ENCODE results near the gene ACIN1. TPM values are rescaled to one million over a fixed set of nuclear protein-coding genes. Genes with fewer than 3 reads are reported as not detected.
A peak's percentile ranks its signal among the peaks of the same experiment; 100 is the strongest.

Gene ACIN1
- total and polyA plus RNA-seq, 2 of the 13 experiments (the other 11 are each of a cell fraction or from before 2014, with no cell fraction given): 165 to 183 TPM

DNA sequence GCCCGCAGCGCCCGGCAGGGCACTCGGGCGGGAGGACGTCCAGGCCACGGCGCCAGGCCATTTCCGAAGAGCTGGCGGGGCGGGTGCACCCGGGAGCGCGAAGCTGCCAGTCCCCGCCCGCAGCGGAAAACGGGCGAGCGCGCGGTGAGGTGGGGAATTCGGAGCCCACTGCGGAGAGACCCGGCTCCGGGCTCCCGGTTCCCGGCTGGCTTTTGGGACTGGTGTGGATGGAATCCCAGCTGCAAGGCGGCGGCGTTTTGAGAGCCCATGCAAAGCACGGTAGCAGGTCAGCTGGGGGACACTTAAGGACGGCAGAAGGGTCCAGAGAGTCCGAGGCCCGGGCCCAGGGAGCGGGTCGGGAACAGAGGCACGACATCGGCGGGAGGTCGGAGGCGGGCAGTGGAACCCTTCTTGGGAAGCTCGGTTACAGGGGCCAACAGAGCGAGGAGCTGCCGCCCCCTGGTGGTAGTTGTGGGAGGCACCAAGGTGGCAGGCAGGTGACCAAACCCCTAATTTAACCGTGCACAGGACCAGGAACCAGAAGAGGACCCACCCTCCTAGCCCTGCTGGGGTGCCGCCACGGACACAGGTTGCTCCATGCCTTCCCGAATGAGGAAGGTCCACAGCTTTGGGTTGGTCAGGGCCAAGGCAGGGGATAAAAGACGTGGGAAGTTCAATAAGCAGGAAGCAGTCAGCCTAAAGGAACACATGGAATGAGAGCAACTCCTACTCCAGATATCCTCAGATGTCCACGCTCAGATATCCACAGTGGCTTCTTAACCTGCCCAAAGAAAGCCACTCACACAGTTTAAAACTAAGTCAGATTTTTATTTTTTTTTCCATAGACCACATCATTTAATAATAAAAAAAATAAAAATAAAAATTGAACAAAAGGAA lies 36.9 kb downstream of the ACIN1 start (continued):
- peak; percentile 70 for TF ChIP-seq YEATS4 (CRISPR knock-in tag; IDR thresholded peaks at IDR 0.05; ENCODE audit: borderline replicate concordance)
- no peak for TF ChIP-seq FOXK2 (IDR thresholded peaks at IDR 0.05)
- TF ChIP-seq HMG20A (CRISPR knock-in tag; IDR thresholded peaks at IDR 0.05; ENCODE audit: borderline replicate concordance): no peak
- TF ChIP-seq, protein P1, sequence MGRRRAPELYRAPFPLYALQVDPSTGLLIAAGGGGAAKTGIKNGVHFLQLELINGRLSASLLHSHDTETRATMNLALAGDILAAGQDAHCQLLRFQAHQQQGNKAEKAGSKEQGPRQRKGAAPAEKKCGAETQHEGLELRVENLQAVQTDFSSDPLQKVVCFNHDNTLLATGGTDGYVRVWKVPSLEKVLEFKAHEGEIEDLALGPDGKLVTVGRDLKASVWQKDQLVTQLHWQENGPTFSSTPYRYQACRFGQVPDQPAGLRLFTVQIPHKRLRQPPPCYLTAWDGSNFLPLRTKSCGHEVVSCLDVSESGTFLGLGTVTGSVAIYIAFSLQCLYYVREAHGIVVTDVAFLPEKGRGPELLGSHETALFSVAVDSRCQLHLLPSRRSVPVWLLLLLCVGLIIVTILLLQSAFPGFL (CRISPR knock-in tag; IDR thresholded peaks at IDR 0.05): 0 out of 2 replicates have a peak, but pooled peaks have one; percentile 92
- TF ChIP-seq RXRB (CRISPR knock-in tag; IDR thresholded peaks at IDR 0.05; ENCODE audit: borderline replicate concordance): peak; percentile 73; the same call in 1 of the 2 replicates
- TF ChIP-seq RXRA (CRISPR knock-in tag; IDR thresholded peaks at IDR 0.05): peak; percentile 77
- TF ChIP-seq ZSCAN31 (CRISPR knock-in tag; IDR thresholded peaks at IDR 0.05; ENCODE audit: low read depth): peak; percentile 90
- TF ChIP-seq, protein P2, sequence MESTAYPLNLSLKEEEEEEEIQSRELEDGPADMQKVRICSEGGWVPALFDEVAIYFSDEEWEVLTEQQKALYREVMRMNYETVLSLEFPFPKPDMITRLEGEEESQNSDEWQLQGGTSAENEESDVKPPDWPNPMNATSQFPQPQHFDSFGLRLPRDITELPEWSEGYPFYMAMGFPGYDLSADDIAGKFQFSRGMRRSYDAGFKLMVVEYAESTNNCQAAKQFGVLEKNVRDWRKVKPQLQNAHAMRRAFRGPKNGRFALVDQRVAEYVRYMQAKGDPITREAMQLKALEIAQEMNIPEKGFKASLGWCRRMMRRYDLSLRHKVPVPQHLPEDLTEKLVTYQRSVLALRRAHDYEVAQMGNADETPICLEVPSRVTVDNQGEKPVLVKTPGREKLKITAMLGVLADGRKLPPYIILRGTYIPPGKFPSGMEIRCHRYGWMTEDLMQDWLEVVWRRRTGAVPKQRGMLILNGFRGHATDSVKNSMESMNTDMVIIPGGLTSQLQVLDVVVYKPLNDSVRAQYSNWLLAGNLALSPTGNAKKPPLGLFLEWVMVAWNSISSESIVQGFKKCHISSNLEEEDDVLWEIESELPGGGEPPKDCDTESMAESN (CRISPR knock-in tag; conservative IDR thresholded peaks at IDR 0.05): peak; percentile 91; the same call in 1 of the 2 replicates
- no peak; the same call in 1 of the 2 replicates for TF ChIP-seq ZNF143 (CRISPR knock-in tag; IDR thresholded peaks at IDR 0.05)
- peak; percentile 92 for TF ChIP-seq SALL2 (CRISPR knock-in tag; IDR thresholded peaks at IDR 0.05)
- peak; percentile 29; the same call in 1 of the 2 replicates for TF ChIP-seq ZNF672 (CRISPR knock-in tag; IDR thresholded peaks at IDR 0.05)
- peak; percentile 52 for TF ChIP-seq MED8 (CRISPR knock-in tag; IDR thresholded peaks at IDR 0.05; ENCODE audit: insufficient replicate concordance)
- no peak; the same call in 1 of the 2 replicates for TF ChIP-seq NR2F6 (IDR thresholded peaks at IDR 0.05)
- peak; percentile 33; the same call in 1 of the 2 replicates for TF ChIP-seq NR2F6 (CRISPR knock-in tag; IDR thresholded peaks at IDR 0.05)
- TF ChIP-seq ZNF543 (CRISPR knock-in tag; IDR thresholded peaks at IDR 0.05): peak; percentile 94
- TF ChIP-seq, protein P3, sequence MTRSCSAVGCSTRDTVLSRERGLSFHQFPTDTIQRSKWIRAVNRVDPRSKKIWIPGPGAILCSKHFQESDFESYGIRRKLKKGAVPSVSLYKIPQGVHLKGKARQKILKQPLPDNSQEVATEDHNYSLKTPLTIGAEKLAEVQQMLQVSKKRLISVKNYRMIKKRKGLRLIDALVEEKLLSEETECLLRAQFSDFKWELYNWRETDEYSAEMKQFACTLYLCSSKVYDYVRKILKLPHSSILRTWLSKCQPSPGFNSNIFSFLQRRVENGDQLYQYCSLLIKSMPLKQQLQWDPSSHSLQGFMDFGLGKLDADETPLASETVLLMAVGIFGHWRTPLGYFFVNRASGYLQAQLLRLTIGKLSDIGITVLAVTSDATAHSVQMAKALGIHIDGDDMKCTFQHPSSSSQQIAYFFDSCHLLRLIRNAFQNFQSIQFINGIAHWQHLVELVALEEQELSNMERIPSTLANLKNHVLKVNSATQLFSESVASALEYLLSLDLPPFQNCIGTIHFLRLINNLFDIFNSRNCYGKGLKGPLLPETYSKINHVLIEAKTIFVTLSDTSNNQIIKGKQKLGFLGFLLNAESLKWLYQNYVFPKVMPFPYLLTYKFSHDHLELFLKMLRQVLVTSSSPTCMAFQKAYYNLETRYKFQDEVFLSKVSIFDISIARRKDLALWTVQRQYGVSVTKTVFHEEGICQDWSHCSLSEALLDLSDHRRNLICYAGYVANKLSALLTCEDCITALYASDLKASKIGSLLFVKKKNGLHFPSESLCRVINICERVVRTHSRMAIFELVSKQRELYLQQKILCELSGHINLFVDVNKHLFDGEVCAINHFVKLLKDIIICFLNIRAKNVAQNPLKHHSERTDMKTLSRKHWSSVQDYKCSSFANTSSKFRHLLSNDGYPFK (CRISPR knock-in tag; IDR thresholded peaks at IDR 0.05; ENCODE audit: borderline replicate concordance): peak; percentile 88
- TF ChIP-seq TRIM24 (CRISPR knock-in tag; IDR thresholded peaks at IDR 0.05): no peak
- peak; percentile 94 for TF ChIP-seq RBM39 (IDR thresholded peaks at IDR 0.05; ENCODE audit: low read depth, low read length, poor library complexity, severe bottlenecking)
- TF ChIP-seq, protein P4, sequence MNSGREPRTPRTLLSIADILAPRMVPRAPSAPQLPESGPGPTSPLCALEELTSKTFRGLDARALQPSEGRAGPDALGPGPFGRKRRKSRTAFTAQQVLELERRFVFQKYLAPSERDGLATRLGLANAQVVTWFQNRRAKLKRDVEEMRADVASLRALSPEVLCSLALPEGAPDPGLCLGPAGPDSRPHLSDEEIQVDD (CRISPR knock-in tag; IDR thresholded peaks at IDR 0.05; ENCODE audit: borderline replicate concordance): peak; percentile 58; the same call in 1 of the 2 replicates
- no peak for TF ChIP-seq MAFG (CRISPR knock-in tag; IDR thresholded peaks at IDR 0.05)

Measured in HepG2 (cell line).